ENCODE data around the gene RBBP8.
A peak's percentile ranks its signal among the peaks of the same experiment; 100 is the strongest.

Gene RBBP8

GRCh38 chr18:22935431-22935830, 2.3 kb downstream of the RBBP8 start:
- H4K8ac ChIP-seq (ENCODE audit: low read depth, low read length), result no peak overlapping the region
- no peak overlapping the region for H2BK5ac ChIP-seq (ENCODE audit: low read length)
- no peak overlapping the region for H3K27ac ChIP-seq (replicated peaks; ENCODE audit: low read length)
- H3K4me3 ChIP-seq (ENCODE audit: low read length in 2 of 2), result no peak overlapping the region
- H2AK5ac ChIP-seq (ENCODE audit: low read depth, low read length), result no peak overlapping the region
- H2BK12ac ChIP-seq (ENCODE audit: low read length), result no peak overlapping the region
- WGBS, 2 donors (ENCODE audit: extremely low coverage in 2 of 2, insufficient read length in 2 of 2, insufficient replicate concordance in 1 of 2), result no CpG with 5 or more reads among the region's 1 CpG
- peak overlapping the region; percentile 33 for H3K4me2 ChIP-seq (ENCODE audit: insufficient read depth, low read length, poor library complexity, severe bottlenecking)
- no peak overlapping the region for H3K18ac ChIP-seq (ENCODE audit: low read length)
- no peaks in the 10 kb centered on the region for H3K27me3 ChIP-seq (ENCODE audit: control insufficient read depth in 3 of 3, insufficient read depth in 3 of 3, low read depth in 1 of 3, low read length in 3 of 3)
- H2AFZ ChIP-seq (ENCODE audit: low read length), result no peak overlapping the region
- no peak overlapping the region for H2BK15ac ChIP-seq (ENCODE audit: low read length)
- H2BK120ac ChIP-seq (ENCODE audit: low read depth, low read length), result no peak overlapping the region
- peaks cover 2% of the 10 kb centered on the region for H3K79me1 ChIP-seq (ENCODE audit: low read depth, low read length)
- H4K91ac ChIP-seq (ENCODE audit: low read depth, low read length, poor library complexity), result no peak overlapping the region
- H3K36me3 ChIP-seq (replicated peaks in 1 of 2; ENCODE audit: control insufficient read depth in 2 of 2, insufficient read depth in 2 of 2, low read length in 2 of 2), result peaks cover 5 to 38% of the 10 kb centered on the region in 2 donors
- H3K9me3 ChIP-seq (replicated peaks in 1 of 2; ENCODE audit: control insufficient read depth in 2 of 2, insufficient read depth in 1 of 2, low read depth in 1 of 2, low read length in 2 of 2), result no peaks in the 10 kb centered on the region
- no peak overlapping the region for H3K14ac ChIP-seq (ENCODE audit: low read length)
- no peak overlapping the region for H3K4ac ChIP-seq (ENCODE audit: low read length)
- H3K4me1 ChIP-seq (ENCODE audit: control insufficient read depth in 2 of 2, insufficient read depth in 1 of 2, low read depth in 1 of 2, low read length in 2 of 2), result peaks cover 1 to 6% of the 10 kb centered on the region in 2 donors
- no peak overlapping the region for H3K23ac ChIP-seq (ENCODE audit: low read depth, low read length, poor library complexity)
- H3K9ac ChIP-seq (ENCODE audit: low read depth, low read length, poor library complexity), result no peak overlapping the region
- no peak for DNase-seq (ENCODE audit: low spot score)

- Histone ChIP-seq H2AK5ac (ENCODE audit: low read depth, low read length) (no peak overlapping the region), H4K91ac (ENCODE audit: low read depth, low read length, poor library complexity) (no peak overlapping the region), H3K4me3 (ENCODE audit: low read length in 2 of 2) (no peak overlapping the region), H3K18ac (ENCODE audit: low read length) (no peak overlapping the region), H3K79me1 (ENCODE audit: low read depth, low read length) (peaks cover 2% of the 10 kb centered on the region), H3K4me1 (ENCODE audit: control insufficient read depth in 2 of 2, insufficient read depth in 1 of 2, low read depth in 1 of 2, low read length in 2 of 2) (peaks cover 1 to 6% of the 10 kb centered on the region in 2 donors), H3K4ac (ENCODE audit: low read length) (no peak overlapping the region), H3K4me2 (ENCODE audit: insufficient read depth, low read length, poor library complexity, severe bottlenecking) (no peak overlapping the region), H3K9me3 (replicated peaks in 1 of 2; ENCODE audit: control insufficient read depth in 2 of 2, insufficient read depth in 1 of 2, low read depth in 1 of 2, low read length in 2 of 2) (no peaks in the 10 kb centered on the region), H4K8ac (ENCODE audit: low read depth, low read length) (no peak overlapping the region), H2BK120ac (ENCODE audit: low read depth, low read length) (no peak overlapping the region), H3K36me3 (replicated peaks in 1 of 2; ENCODE audit: control insufficient read depth in 2 of 2, insufficient read depth in 2 of 2, low read length in 2 of 2) (peaks cover 5 to 49% of the 10 kb centered on the region in 2 donors), H2BK15ac (ENCODE audit: low read length) (no peak overlapping the region), H3K23ac (ENCODE audit: low read depth, low read length, poor library complexity) (no peak overlapping the region), H2BK12ac (ENCODE audit: low read length) (no peak overlapping the region), H3K9ac (ENCODE audit: low read depth, low read length, poor library complexity) (no peak overlapping the region), H3K27me3 (ENCODE audit: control insufficient read depth in 3 of 3, insufficient read depth in 3 of 3, low read depth in 1 of 3, low read length in 3 of 3) (no peaks in the 10 kb centered on the region), H2AFZ (ENCODE audit: low read length) (no peak overlapping the region), H3K27ac (replicated peaks; ENCODE audit: low read length) (no peak overlapping the region), H3K14ac (ENCODE audit: low read length) (no peak overlapping the region), H2BK5ac (ENCODE audit: low read length) (no peak overlapping the region)
- DNase-seq (ENCODE audit: low spot score), result no peak
- WGBS, 2 donors (ENCODE audit: extremely low coverage in 2 of 2, insufficient read length in 2 of 2, insufficient replicate concordance in 1 of 2), result no CpG with 5 or more reads among the region's 2 CpGs
Observed at GRCh38 chr18:22936515-22936914, 3.4 kb downstream of the RBBP8 start.

- H3K79me1 ChIP-seq (ENCODE audit: low read depth, low read length), result peaks cover under 1% of the 10 kb centered on the region
- H2AK5ac ChIP-seq (ENCODE audit: low read depth, low read length), result no peak overlapping the region
- no peak for DNase-seq (ENCODE audit: low spot score)
- no peak overlapping the region for H3K4me3 ChIP-seq (ENCODE audit: low read length in 2 of 2)
- H3K9me3 ChIP-seq (replicated peaks in 1 of 2; ENCODE audit: control insufficient read depth in 2 of 2, insufficient read depth in 1 of 2, low read depth in 1 of 2, low read length in 2 of 2), result no peaks in the 10 kb centered on the region
- H3K27ac ChIP-seq (replicated peaks; ENCODE audit: low read length), result no peak overlapping the region
- no peak overlapping the region for H3K18ac ChIP-seq (ENCODE audit: low read length)
- H2BK120ac ChIP-seq (ENCODE audit: low read depth, low read length), result no peak overlapping the region
- no peaks in the 10 kb centered on the region for H3K27me3 ChIP-seq (ENCODE audit: control insufficient read depth in 3 of 3, insufficient read depth in 3 of 3, low read depth in 1 of 3, low read length in 3 of 3)
- no peak overlapping the region for H2BK15ac ChIP-seq (ENCODE audit: low read length)
- no peak overlapping the region for H3K9ac ChIP-seq (ENCODE audit: low read depth, low read length, poor library complexity)
- H3K4me2 ChIP-seq (ENCODE audit: insufficient read depth, low read length, poor library complexity, severe bottlenecking), result no peak overlapping the region
- no peak overlapping the region for H3K14ac ChIP-seq (ENCODE audit: low read length)
- no peak overlapping the region for H2AFZ ChIP-seq (ENCODE audit: low read length)
- H3K23ac ChIP-seq (ENCODE audit: low read depth, low read length, poor library complexity), result no peak overlapping the region
- peaks cover 0 to 3% of the 10 kb centered on the region in 2 donors for H3K4me1 ChIP-seq (ENCODE audit: control insufficient read depth in 2 of 2, insufficient read depth in 1 of 2, low read depth in 1 of 2, low read length in 2 of 2)
- peaks cover 5 to 78% of the 10 kb centered on the region in 2 donors for H3K36me3 ChIP-seq (replicated peaks in 1 of 2; ENCODE audit: control insufficient read depth in 2 of 2, insufficient read depth in 2 of 2, low read length in 2 of 2)
- H2BK5ac ChIP-seq (ENCODE audit: low read length), result no peak overlapping the region
- no peak overlapping the region for H4K91ac ChIP-seq (ENCODE audit: low read depth, low read length, poor library complexity)
- H2BK12ac ChIP-seq (ENCODE audit: low read length), result no peak overlapping the region
- no peak overlapping the region for H3K4ac ChIP-seq (ENCODE audit: low read length)
- no peak overlapping the region for H4K8ac ChIP-seq (ENCODE audit: low read depth, low read length)
Observed at GRCh38 chr18:22939649-22940048, 6.5 kb downstream of the RBBP8 start.

- no peak overlapping the region for H2BK15ac ChIP-seq (ENCODE audit: low read length)
- no peak overlapping the region for H4K91ac ChIP-seq (ENCODE audit: low read depth, low read length, poor library complexity)
- no peaks in the 10 kb centered on the region for H3K9me3 ChIP-seq (replicated peaks in 1 of 2; ENCODE audit: control insufficient read depth in 2 of 2, insufficient read depth in 1 of 2, low read depth in 1 of 2, low read length in 2 of 2)
- no peak overlapping the region for H3K18ac ChIP-seq (ENCODE audit: low read length)
- no peak overlapping the region for H3K4ac ChIP-seq (ENCODE audit: low read length)
- no peak overlapping the region for H2AFZ ChIP-seq (ENCODE audit: low read length)
- DNase-seq (ENCODE audit: low spot score), result no peak
- no peak overlapping the region for H3K4me3 ChIP-seq (ENCODE audit: low read length in 2 of 2)
- H3K79me1 ChIP-seq (ENCODE audit: low read depth, low read length), result no peaks in the 10 kb centered on the region
- H2BK120ac ChIP-seq (ENCODE audit: low read depth, low read length), result no peak overlapping the region
- no peak overlapping the region for H3K4me2 ChIP-seq (ENCODE audit: insufficient read depth, low read length, poor library complexity, severe bottlenecking)
- H2BK12ac ChIP-seq (ENCODE audit: low read length), result no peak overlapping the region
- peaks cover 0 to 93% of the 10 kb centered on the region in 2 donors for H3K36me3 ChIP-seq (replicated peaks in 1 of 2; ENCODE audit: control insufficient read depth in 2 of 2, insufficient read depth in 2 of 2, low read length in 2 of 2)
- H2BK5ac ChIP-seq (ENCODE audit: low read length), result no peak overlapping the region
- H4K8ac ChIP-seq (ENCODE audit: low read depth, low read length), result no peak overlapping the region
- no peaks in the 10 kb centered on the region for H3K4me1 ChIP-seq (ENCODE audit: control insufficient read depth in 2 of 2, insufficient read depth in 1 of 2, low read depth in 1 of 2, low read length in 2 of 2)
- H2AK5ac ChIP-seq (ENCODE audit: low read depth, low read length), result no peak overlapping the region
- H3K14ac ChIP-seq (ENCODE audit: low read length), result no peak overlapping the region
- H3K9ac ChIP-seq (ENCODE audit: low read depth, low read length, poor library complexity), result no peak overlapping the region
- H3K27ac ChIP-seq (replicated peaks; ENCODE audit: low read length), result no peak overlapping the region
- no CpG with 5 or more reads among the region's 2 CpGs for WGBS, 2 donors (ENCODE audit: extremely low coverage in 2 of 2, insufficient read length in 2 of 2, insufficient replicate concordance in 1 of 2)
- H3K27me3 ChIP-seq (ENCODE audit: control insufficient read depth in 3 of 3, insufficient read depth in 3 of 3, low read depth in 1 of 3, low read length in 3 of 3), result no peaks in the 10 kb centered on the region
- no peak overlapping the region for H3K23ac ChIP-seq (ENCODE audit: low read depth, low read length, poor library complexity)
Observed at GRCh38 chr18:22943847-22944246, 10.7 kb downstream of the RBBP8 start.
